Stimulated activated naive CD8-positive, alpha-beta T cell treated with anti-CD3 and anti-CD28 coated beads, Interleukin-15, Interleukin-2, amounts not matched to agents 100 ng/mL and 50 ng/mL, for 24 hours (primary cell): ENCODE measurements around the gene CYTH4.

Source experiments
- H3K27ac Mint-ChIP-seq: one replicate; pipeline ENCODE4 v1.8.0; 2021; ENCODE audit warnings: mild to moderate bottlenecking, mixed read lengths
- H3K27me3 Mint-ChIP-seq: one replicate; pipeline ENCODE4 v1.8.0; 2021; ENCODE audit warnings: mixed read lengths
- H3K36me3 Mint-ChIP-seq: one replicate; pipeline ENCODE4 v1.8.0; 2021; ENCODE audit warnings: low read depth, mixed read lengths
- H3K4me1 Mint-ChIP-seq: one replicate; pipeline ENCODE4 v1.8.0; 2021; ENCODE audit warnings: low read depth, mixed read lengths
- H3K4me3 Mint-ChIP-seq: one replicate; pipeline ENCODE4 v1.8.0; 2021; ENCODE audit warnings: mild to moderate bottlenecking, mixed read lengths
- H3K9me3 Mint-ChIP-seq: one replicate; pipeline ENCODE4 v1.8.0; 2021; ENCODE audit warnings: mixed read lengths

CYTH4 gene

DNA sequence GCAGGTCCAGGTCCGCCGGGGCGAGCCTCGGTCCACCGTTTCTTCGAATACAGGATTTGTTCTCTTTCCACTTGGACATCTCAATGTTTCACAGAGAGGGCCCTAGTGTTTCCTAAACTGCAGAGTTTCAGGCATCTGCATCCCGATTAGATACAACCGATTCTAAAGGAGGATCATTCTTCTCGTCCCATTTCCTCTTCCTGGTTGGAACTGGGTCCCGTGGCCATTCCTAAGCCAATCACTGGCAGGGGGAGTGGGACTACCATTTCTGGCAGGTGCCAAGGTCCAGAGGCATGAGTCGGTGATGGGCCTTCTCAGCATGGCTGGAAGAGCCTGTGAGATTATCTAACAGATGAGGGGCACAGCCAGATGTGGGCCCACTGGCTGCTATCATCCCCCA lies 76.1 kb downstream of the CYTH4 start:
- Mint-ChIP-seq H3K27me3 (no peaks in the 10 kb centered on the region), H3K4me3 (no peak overlapping the region), H3K27ac (no peak overlapping the region), H3K36me3 (no peaks in the 10 kb centered on the region), H3K4me1 (no peaks in the 10 kb centered on the region), H3K9me3 (no peaks in the 10 kb centered on the region)

DNA sequence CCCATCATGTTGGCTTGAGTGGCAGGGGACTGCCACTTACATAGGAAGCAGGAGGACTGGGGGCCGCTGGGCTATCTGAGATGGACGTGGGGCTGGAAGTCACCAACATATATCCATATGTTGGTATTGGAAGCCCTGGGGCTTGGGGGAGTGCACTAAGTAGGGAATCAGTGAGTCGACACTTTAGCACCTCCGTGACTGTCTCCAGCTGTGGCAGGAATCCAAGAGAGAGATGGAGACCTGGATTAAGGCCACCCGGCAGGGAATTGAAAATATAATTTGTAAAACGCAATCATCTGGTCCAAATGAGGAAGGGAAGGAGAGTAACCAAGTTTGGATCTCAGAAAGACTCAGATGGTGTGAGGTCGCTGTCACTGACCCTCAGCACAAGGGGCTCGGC lies 76.6 kb downstream of the CYTH4 start:
- Mint-ChIP-seq H3K9me3 (no peaks in the 10 kb centered on the region), H3K27ac (no peak overlapping the region), H3K36me3 (no peaks in the 10 kb centered on the region), H3K4me1 (no peaks in the 10 kb centered on the region), H3K27me3 (no peaks in the 10 kb centered on the region), H3K4me3 (no peak overlapping the region)

DNA sequence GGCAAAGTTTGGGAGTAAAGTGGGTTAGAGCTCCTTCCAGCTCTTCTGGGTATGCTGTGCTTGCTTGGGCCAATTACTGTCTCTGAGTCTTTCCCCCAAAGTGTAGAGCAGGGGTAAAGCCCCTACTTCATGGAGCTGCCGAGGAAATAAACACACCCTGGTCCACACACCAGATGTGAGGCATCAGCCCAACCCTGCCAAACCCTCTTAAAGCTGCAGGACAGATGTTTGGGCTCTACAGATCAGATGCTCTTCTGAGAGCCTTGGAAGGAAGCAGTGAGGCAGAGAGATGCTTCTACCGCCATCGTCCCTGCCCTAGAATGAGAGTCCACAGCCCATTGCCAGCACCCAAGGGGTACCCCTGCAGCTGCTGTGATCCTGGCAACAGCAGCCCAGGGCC lies 80.3 kb downstream of the CYTH4 start:
- no peaks in the 10 kb centered on the region for H3K27me3 Mint-ChIP-seq
- H3K4me3 Mint-ChIP-seq, result no peak overlapping the region
- H3K27ac Mint-ChIP-seq, result no peak overlapping the region
- no peaks in the 10 kb centered on the region for H3K4me1 Mint-ChIP-seq
- H3K36me3 Mint-ChIP-seq, result no peaks in the 10 kb centered on the region
- no peaks in the 10 kb centered on the region for H3K9me3 Mint-ChIP-seq

DNA sequence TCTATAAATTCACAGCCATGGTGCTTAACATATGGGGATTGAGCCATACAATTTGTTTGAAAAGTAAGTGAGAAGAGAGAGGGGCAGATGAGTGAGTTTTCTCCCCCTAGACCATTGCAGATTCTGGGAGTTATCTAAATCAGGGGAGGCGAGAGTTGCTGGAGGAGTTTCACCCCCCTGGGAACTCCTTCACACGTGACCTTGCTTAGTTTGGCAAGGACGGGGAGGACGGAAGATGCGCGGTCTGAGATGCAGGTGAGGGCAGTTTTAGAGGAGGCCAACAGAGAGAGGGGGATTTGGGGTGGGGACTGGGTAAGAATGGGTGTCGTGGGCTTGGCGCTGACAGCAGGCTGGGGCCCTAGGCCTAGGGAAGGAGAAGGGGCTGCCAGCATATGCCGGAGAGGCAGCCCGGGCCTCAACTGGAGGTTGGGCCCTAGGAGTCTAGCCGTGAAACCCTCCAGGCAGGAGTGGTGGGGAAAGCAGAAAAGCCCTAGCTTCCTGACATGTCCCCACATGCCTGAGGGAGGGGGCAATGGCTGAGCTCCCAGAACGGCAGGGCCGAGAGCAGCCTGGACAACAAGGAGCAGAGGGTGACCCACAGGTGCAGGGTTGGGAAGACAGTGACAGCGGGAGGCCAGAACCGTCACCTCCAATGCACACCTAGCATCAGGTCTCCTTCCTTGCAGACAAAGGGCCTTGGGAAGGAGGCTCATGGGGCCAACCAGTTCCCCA lies 81.1 kb downstream of the CYTH4 start:
- H3K4me1 Mint-ChIP-seq, result no peaks in the 10 kb centered on the region
- no peaks in the 10 kb centered on the region for H3K9me3 Mint-ChIP-seq
- H3K36me3 Mint-ChIP-seq, result no peaks in the 10 kb centered on the region
- no peak overlapping the region for H3K27ac Mint-ChIP-seq
- H3K27me3 Mint-ChIP-seq, result no peaks in the 10 kb centered on the region
- H3K4me3 Mint-ChIP-seq, result no peak overlapping the region
